GM21515 (cell line): ENCODE measurements around the gene FLT3.

Experiments used
- ATAC-seq: cut with Tn5 transposase; IDR thresholded peaks from one replicate; pipeline ENCODE4 v1.9.1; 2021; ENCODE audit not compliant: unreplicated experiment

FLT3 gene

DNA sequence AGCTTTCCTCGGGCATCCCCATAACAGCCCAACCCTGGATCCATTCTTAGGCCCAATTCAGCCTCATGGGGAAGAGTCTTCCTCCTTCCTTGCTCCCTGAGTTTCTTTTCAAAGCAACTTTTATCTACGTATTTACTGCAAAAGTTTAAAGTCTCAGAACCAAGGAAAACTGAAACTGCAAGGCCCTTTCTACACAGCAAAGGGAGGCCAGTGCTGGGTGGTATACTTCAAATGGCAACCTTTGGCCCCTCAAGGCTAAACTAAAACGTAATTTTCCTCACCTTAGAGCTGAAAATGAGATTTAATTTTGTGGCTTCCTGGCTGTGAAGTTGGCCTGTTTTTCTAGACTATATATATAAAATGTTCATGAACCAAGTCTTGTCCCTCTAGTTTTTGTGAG lies 136.9 kb downstream of the FLT3 start:
- no peak for ATAC-seq

DNA sequence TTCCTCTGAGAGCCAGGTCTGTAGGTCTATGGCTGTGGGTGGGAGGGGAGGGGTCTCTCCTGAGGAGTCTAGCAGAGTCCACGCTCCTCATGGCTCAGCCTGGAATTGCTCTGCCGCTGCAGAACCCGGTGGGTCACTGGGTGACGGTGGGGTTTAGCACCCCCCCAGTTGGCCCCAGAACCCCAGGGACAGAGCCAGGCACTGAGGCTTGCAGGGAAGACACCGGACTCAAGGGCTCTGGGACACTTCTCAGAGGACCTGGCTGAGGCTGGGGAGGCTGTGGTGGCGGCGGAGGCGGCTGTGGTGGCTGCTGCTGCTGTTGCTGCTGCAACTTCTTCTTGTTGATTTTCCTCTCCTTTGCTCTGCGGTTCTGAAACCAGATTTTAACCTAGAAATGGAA lies 137.4 kb downstream of the FLT3 start:
- ATAC-seq = no peak

- ATAC-seq = no peak
Observed at GRCh38 chr13:27962128-27962841, 138.1 kb downstream of the FLT3 start.

- no peak for ATAC-seq
Observed at GRCh38 chr13:27961227-27962085, 138.9 kb downstream of the FLT3 start.

- no peak for ATAC-seq
Observed at GRCh38 chr13:27960362-27961226, 139.8 kb downstream of the FLT3 start.

- ATAC-seq = no peak
Observed at GRCh38 chr13:27959976-27960361, 140.4 kb downstream of the FLT3 start.

GRCh38 chr13:27956576-27957300 lies 143.6 kb downstream of the FLT3 start:
- no peak for ATAC-seq

DNA sequence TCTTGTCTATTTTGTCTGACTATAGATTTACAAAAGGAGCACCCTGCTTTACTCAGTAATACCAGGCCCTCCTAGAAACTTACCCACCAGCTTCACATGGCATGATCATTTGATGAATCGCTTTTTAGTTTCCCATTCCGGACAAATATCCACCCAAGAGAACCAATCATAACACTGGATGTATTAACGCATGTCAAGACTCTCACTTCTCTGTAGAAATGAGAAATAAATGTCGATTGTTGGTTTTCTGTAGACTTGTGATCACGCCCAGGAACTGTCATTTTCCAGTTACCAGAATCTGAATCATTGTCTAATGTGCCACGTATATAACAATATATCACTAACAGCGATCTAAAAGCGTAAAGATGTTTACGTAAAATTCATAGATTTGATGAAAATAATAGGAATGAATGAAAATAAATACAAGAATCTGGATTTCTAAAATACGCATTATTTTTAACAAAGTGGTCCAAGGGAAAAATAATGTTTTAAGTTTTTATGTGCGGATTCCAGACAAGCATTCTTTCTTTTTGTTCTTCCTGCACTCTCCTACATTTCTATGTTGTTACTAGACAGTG lies 145.3 kb downstream of the FLT3 start:
- no peak for ATAC-seq

GRCh38 chr13:27954406-27954851 lies 145.9 kb downstream of the FLT3 start:
- no peak for ATAC-seq

DNA sequence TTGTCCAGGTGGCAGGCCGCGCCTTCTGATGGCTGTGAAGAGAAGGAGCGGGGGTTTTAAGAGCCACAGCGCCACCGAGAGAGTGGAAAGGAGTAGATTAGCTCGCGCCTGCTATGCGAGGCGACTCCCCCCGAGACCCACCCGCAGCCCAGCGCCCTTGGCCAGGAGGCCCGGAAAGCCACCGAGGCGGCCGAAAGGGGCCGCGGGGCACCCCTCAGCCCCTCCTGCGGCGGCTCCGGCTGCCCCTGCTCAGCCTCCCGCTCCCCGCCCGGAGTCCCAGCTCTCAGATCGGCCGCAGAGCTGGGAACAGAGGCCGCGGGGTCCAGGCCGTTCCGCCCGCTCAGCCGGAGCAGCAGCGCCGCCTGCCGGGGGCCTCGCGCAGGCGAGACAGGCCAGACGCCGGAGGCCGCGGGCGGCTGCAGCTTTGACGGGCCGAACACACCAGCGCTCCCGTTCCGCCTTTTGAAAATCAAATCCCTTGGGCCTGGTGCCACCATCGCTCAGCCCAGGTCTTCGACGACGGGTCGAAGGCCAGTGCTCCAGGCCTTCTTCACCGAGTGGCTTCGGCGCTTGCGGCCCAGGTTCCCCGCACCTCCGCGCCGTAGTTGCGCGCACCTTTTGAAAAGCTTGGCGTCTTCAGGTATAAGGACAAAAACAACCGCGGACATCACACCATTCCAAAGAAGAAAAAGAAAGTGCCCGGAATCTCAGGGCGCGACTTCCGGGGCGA lies 146.5 kb downstream of the FLT3 start:
- peak; percentile 85 for ATAC-seq
